GM12878 (cell line): ENCODE measurements around the gene TGDS. TPM values are rescaled to one million over a fixed set of nuclear protein-coding genes. Genes with fewer than 3 reads are reported as not detected.
A peak's percentile ranks its signal among the peaks of the same experiment; 100 is the strongest.

ENCODE experiments used
- ATAC-seq: fragments of 200-7000 bp; cut with Tn5 transposase; 3 replicates; pipeline ENCODE4 v1.9.1; 2020; ENCODE audit warnings: mild to moderate bottlenecking, moderate library complexity
- BruUV-seq: library from RNA; stranded (reverse); fragments of 400-500 nt; replicated peaks from 2 replicates; lab custom pipeline; 2021; lab: Mats Ljungman, UMichigan
- CTCF ChIA-PET: fragments of 300-600 bp; sonication (Branson Sonifier 250); formaldehyde crosslinking; extraction: SDS; loops from one replicate; lab custom pipeline; 2021; ENCODE audit warnings: inconsistent platforms; lab: Yijun Ruan, JAX
- POLR2A ChIA-PET: fragments of 350-600 bp; formaldehyde crosslinking; extraction: SDS; loops from one replicate; lab custom pipeline; 2021; ENCODE audit warnings: inconsistent platforms; lab: Charles Lee
- RAD21 ChIA-PET: fragments of 300-600 bp; sonication (Branson Sonifier 250); formaldehyde crosslinking; loops from one replicate; lab custom pipeline; 2023; ENCODE audit warnings: antibody characterized with exemption; ENCODE audit not compliant: unreplicated experiment; lab: Charles Lee
- SMC1A ChIA-PET: fragments of 300-600 bp; sonication (Branson Sonifier 250); formaldehyde crosslinking; loops from one replicate; lab custom pipeline; 2023; ENCODE audit not compliant: unreplicated experiment, uncharacterized antibody; lab: Charles Lee
- DNase-seq: peaks from one replicate; pipeline ENCODE4 v3.0.0-alpha.2; 2011; ENCODE audit warnings: low read depth, low spot score
- FAIRE-seq: peaks from 3 replicates; lab custom pipeline; 2011; peaks lifted over from hg19 to GRCh38; lab: Jason Lieb, UNC
- H2AFZ ChIP-seq: 2 replicates; pipeline ENCODE4 v1.6.0; 2011; ENCODE audit warnings: low read depth, low read length, control low read depth; ENCODE audit not compliant: control insufficient read depth
- H3K27ac ChIP-seq: 2 replicates; pipeline ENCODE4 v1.5.1; 2011; ENCODE audit warnings: control low read depth; ENCODE audit not compliant: control insufficient read depth, insufficient read depth
- H3K27me3 ChIP-seq, 2 experiments: replicated peaks in 1 of 2; 2 replicates each; pipeline versions ENCODE4 v1.6.0 to v1.6.1; 2011; ENCODE audit warnings: low read length in 1 of 2; ENCODE audit not compliant: control insufficient read depth in 2 of 2, insufficient read depth in 2 of 2
- H3K36me3 ChIP-seq, 2 experiments: 2 replicates each; pipeline ENCODE4 v1.5.1; 2011; ENCODE audit warnings: low read length in 1 of 2; ENCODE audit not compliant: control insufficient read depth in 2 of 2, insufficient read depth in 2 of 2
- H3K4me1 ChIP-seq: 2 replicates; pipeline ENCODE4 v1.6.1; 2011; ENCODE audit warnings: mild to moderate bottlenecking, low read length, moderate library complexity, mixed read lengths; ENCODE audit not compliant: control insufficient read depth, insufficient read depth
- H3K4me2 ChIP-seq: 2 replicates; pipeline ENCODE4 v1.6.0; 2011; ENCODE audit warnings: control low read depth; ENCODE audit not compliant: control insufficient read depth, insufficient read depth
- H3K4me3 ChIP-seq: fragments of 200-600 bp; sonication (generic); 2 replicates; pipeline ENCODE4 v1.5.1; 2016
- H3K79me2 ChIP-seq: 2 replicates; pipeline ENCODE4 v1.6.0; 2011; ENCODE audit warnings: low read length; ENCODE audit not compliant: control insufficient read depth, insufficient read depth
- H3K9ac ChIP-seq: 2 replicates; pipeline ENCODE4 v1.8.0; 2011; ENCODE audit warnings: low read length, control low read depth, mixed read lengths; ENCODE audit not compliant: control insufficient read depth, insufficient read depth
- H3K9me3 ChIP-seq: replicated peaks from 3 replicates; pipeline ENCODE4 v1.5.1; 2011; ENCODE audit warnings: mild to moderate bottlenecking, low read length; ENCODE audit not compliant: control insufficient read depth, insufficient read depth
- H4K20me1 ChIP-seq: 2 replicates; pipeline ENCODE4 v1.6.0; 2011; ENCODE audit not compliant: control insufficient read depth, insufficient read depth
- BHLHE40 ChIP-seq, 2 experiments: fragments of 450-650 bp in 1 of 2; IDR thresholded peaks; 2 replicates each; pipeline ENCODE4 v1.6.1; 2011 to 2017; ENCODE audit warnings: low read depth in 2 of 2, borderline replicate concordance in 1 of 2, improper control_type of control experiment in 1 of 2, low read length in 1 of 2, mild to moderate bottlenecking in 1 of 2
- CBX5 ChIP-seq: sonication (generic); IDR thresholded peaks from 2 replicates; pipeline ENCODE4 v1.6.1; 2016; ENCODE audit warnings: low read depth, moderate library complexity, mild to moderate bottlenecking, inconsistent platforms
- CHD2 ChIP-seq: IDR thresholded peaks from 2 replicates; pipeline ENCODE4 v1.6.1; 2011; ENCODE audit warnings: low read depth, low read length, improper control_type of control experiment, borderline replicate concordance
- CREM ChIP-seq: IDR thresholded peaks from 2 replicates; pipeline ENCODE4 v1.6.1; 2014; ENCODE audit warnings: antibody characterized with exemption, low read depth
- HDGF ChIP-seq: fragments of 450-650 bp; IDR thresholded peaks from 2 replicates; pipeline ENCODE4 v1.6.1; 2016; ENCODE audit warnings: antibody characterized with exemption
- IRF4 ChIP-seq: IDR thresholded peaks from 2 replicates; pipeline ENCODE4 v1.6.1; 2011; ENCODE audit warnings: low read depth, low read length
- JUND ChIP-seq: IDR thresholded peaks from 2 replicates; pipeline ENCODE4 v1.6.1; 2012; ENCODE audit warnings: low read depth, mild to moderate bottlenecking, low read length, improper control_type of control experiment, moderate library complexity
- KAT2A ChIP-seq: conservative IDR thresholded peaks from 2 replicates; pipeline ENCODE4 v1.6.1; 2011; ENCODE audit warnings: low read depth, low read length; ENCODE audit not compliant: control insufficient read depth
- PAX5 ChIP-seq: IDR thresholded peaks from 2 replicates; pipeline ENCODE4 v1.6.1; 2011; ENCODE audit warnings: low read depth, low read length, borderline replicate concordance
- PAX8 ChIP-seq: fragments of 450-650 bp; IDR thresholded peaks from 2 replicates; pipeline ENCODE4 v1.6.1; 2017; ENCODE audit warnings: mild to moderate bottlenecking, moderate library complexity
- PML ChIP-seq: IDR thresholded peaks from 2 replicates; pipeline ENCODE4 v1.6.1; 2012; ENCODE audit warnings: low read length, inconsistent platforms
- RAD21 ChIP-seq: IDR thresholded peaks from 2 replicates; pipeline ENCODE4 v1.6.1; 2011; ENCODE audit warnings: mild to moderate bottlenecking, low read depth, low read length, moderate library complexity; ENCODE audit not compliant: insufficient read depth
- RAD51 ChIP-seq: fragments of 450-650 bp; IDR thresholded peaks from 2 replicates; pipeline ENCODE4 v1.6.1; 2016; ENCODE audit warnings: moderate library complexity, mild to moderate bottlenecking, inconsistent platforms
- RBBP5 ChIP-seq: fragments of 200-600 bp; sonication (generic); conservative IDR thresholded peaks from 2 replicates; pipeline ENCODE4 v1.6.1; 2016
- SP1 ChIP-seq: IDR thresholded peaks from one replicate; pipeline ENCODE4 v1.6.1; 2011; ENCODE audit warnings: low read depth, low read length
- SPI1 ChIP-seq: IDR thresholded peaks from 2 replicates; pipeline ENCODE4 v1.6.1; 2011; ENCODE audit warnings: low read depth, mild to moderate bottlenecking, low read length, moderate library complexity, borderline replicate concordance; ENCODE audit not compliant: insufficient read depth
- SUPT20H ChIP-seq: IDR thresholded peaks from 2 replicates; pipeline ENCODE4 v1.6.1; 2011; ENCODE audit warnings: low read depth, mild to moderate bottlenecking, low read length, moderate library complexity, borderline replicate concordance; ENCODE audit not compliant: control insufficient read depth
- WGBS: methylation state at CpG from one replicate; pipeline ENCODE4 v1.1.6; 2016; ENCODE audit warnings: low lambda C conversion rate; ENCODE audit not compliant: insufficient replicate concordance, insufficient coverage; ENCODE audit errors: missing lambda C conversion rate; 5-methylcytosine and 5-hydroxymethylcytosine counted together
- in situ Hi-C: fragments of 300-500 bp; cut with MboI; formaldehyde crosslinking; loops from 9 replicates; pipeline ENCODE4 v1.14.3; 2018; ENCODE audit warnings: mixed read lengths
- intact Hi-C: fragments of 100-400 bp; cut with micrococcal nuclease; formaldehyde crosslinking; loops from one replicate; pipeline ENCODE4 v1.14.2; 2022; ENCODE audit not compliant: unreplicated experiment
- polyA plus RNA-seq, 11 experiments: library from polyadenylated mRNA; depleted of rRNA in 4 of 11; unstranded in 6 of 11; stranded (reverse) in 5 of 11; fragments of >200 nt; fragmentation: Nextera tagmentation in 4 of 11; fragmentation: Illumina TruSeq in 1 of 11; extraction: Ambion mirVana in 4 of 11; extraction: Trizol in 1 of 11; gene quantifications; 1 replicate in 1 of 11; 2 replicates in 10 of 11; pipeline versions ENCODE4 v1.2.1 to v1.2.3, GENCODE V29; 2011 to 2016; ENCODE audit warnings: inconsistent platforms in 2 of 11, missing spikeins in 2 of 11, low read depth in 1 of 11
- total RNA-seq, 4 experiments: library from RNA; depleted of rRNA in 3 of 4; stranded (reverse); fragments of >200 nt in 3 of 4; fragmentation: Illumina TruSeq in 1 of 4; extraction: Trizol in 1 of 4; gene quantifications; 2 replicates each; pipeline versions ENCODE4 v1.2.1 to v1.2.3, GENCODE V29; 2013 to 2021
- TF ChIP-seq, protein P1 (sequence below): fragments of 450-650 bp; formaldehyde crosslinking; IDR thresholded peaks from 2 replicates; pipeline ENCODE4 v1.5.0; 2022; ENCODE audit warnings: mild to moderate bottlenecking, missing genetic modification characterization
- TF ChIP-seq, protein P2 (sequence below): IDR thresholded peaks from 2 replicates; pipeline ENCODE4 v1.6.1; 2011; ENCODE audit warnings: borderline replicate concordance, low read depth, mild to moderate bottlenecking, moderate library complexity, mixed read lengths, low read length; ENCODE audit not compliant: insufficient read depth; ENCODE audit errors: extremely low read length

Gene TGDS
- total and polyA plus RNA-seq, 10 of the 15 experiments (the other 5 are each of a cell fraction or from before 2014, with no cell fraction given) = 13.1 to 44.3 (median 23.8) TPM

DNA sequence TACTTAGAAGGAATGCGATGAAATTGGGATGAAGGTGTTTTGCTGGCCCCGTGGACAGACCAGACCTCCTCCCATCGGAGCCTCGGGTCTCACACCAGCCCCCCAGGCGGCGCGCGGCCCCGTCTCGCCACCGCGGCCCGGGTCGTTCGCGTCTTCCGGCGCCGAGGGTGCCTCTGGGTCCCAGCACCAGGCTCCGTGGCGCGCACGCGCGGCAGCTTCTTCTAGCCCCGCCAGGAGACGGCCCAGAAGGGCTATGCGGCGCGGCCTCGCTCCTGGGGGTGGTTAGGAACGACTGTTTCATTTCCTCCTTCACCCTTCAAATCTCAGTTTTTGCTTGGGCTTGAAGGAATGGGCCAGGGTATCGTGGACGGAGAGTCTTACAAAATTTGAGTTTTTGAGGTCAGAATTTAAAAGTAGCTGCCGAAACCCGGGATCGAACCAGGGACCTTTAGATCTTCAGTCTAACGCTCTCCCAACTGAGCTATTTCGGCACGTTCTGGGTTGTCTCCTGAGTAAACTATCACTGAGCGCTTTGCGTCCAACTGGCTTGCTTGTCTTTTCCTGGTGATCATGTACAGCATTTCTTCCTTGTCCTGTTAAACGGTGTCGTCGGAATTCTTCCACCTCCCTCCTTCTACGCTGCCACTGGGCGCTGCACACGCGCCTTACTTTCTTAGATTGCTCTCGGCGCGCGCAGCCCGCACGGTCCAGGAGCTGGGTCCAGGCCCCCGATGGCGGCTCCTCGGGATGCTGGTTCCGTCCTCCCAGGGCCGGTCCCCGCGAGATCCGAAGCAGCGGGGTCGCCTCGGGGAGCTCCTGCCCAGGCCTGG is 46.5 kb downstream of the TGDS start:
- Histone ChIP-seq H3K4me3 (peak overlapping the region; percentile 83), H3K9ac (peak overlapping the region; percentile 83), H3K4me2 (peak overlapping the region; percentile 97), H3K27ac (peak overlapping the region; percentile 92), H3K27me3 (no peaks in the 10 kb centered on the region), H4K20me1 (no peaks in the 10 kb centered on the region), H3K79me2 (no peaks in the 10 kb centered on the region; the same call in 1 of the 2 replicates), H3K36me3 (no peaks in the 10 kb centered on the region), H3K4me1 (no peaks in the 10 kb centered on the region), H2AFZ (peak overlapping the region; percentile 98), H3K9me3 (no peaks in the 10 kb centered on the region)
- CTCF ChIA-PET = interaction anchor here (0.7 to 3.5 kb wide), 10 partner anchors 11 to 418 kb away, joined by 3 to 21 read pairs (median 4); partner anchors contain the start of gene TGDS
- intact Hi-C loops = loop anchor here (1.0 kb wide), 2 partner anchors 46 to 52 kb away; partner anchors contain the start of gene GPR180
- 1% methylated on average over 64 of the region's 66 CpGs for WGBS
- in situ Hi-C loops = no loop called here
- POLR2A ChIA-PET = interaction anchor here (0.6 to 3.9 kb wide), 7 partner anchors 43 to 120 kb away, joined by 3 to 22 read pairs (median 4); partner anchors contain the start of genes GPR180 and TGDS
- FAIRE-seq (peak; percentile 75), ATAC-seq (peak; percentile 96), DNase-seq (peak; percentile 93)
- BruUV-seq = TSS peak; percentile 96
- RAD21 ChIA-PET = interaction anchor here (0.8 to 4.3 kb wide), 9 partner anchors 10 to 113 kb away, joined by 3 to 34 read pairs (median 5); partner anchors contain the start of gene TGDS
- SMC1A ChIA-PET = interaction anchor here (0.7 to 2.9 kb wide), 12 partner anchors 7 to 71 kb away, joined by 3 to 11 read pairs (median 5); partner anchors contain the start of gene TGDS
- peak; percentile 75 for TF ChIP-seq SPI1
- 0 out of 2 replicates have a peak, but pooled peaks have one; percentile 32 for TF ChIP-seq CHD2
- no peak for TF ChIP-seq SUPT20H
- TF ChIP-seq IRF4 = no peak
- no peak for TF ChIP-seq PAX8
- TF ChIP-seq HDGF = no peak
- TF ChIP-seq BHLHE40 (IDR thresholded peaks at IDR 0.05; ENCODE audit: borderline replicate concordance in 1 of 2, low read depth in 2 of 2, low read length in 1 of 2) = peak; percentile 90 to 94
- no peak for TF ChIP-seq RAD21
- peak; percentile 15; the same call in 1 of the 2 replicates for TF ChIP-seq JUND
- TF ChIP-seq RBBP5 = no peak
- no peak for TF ChIP-seq KAT2A
- TF ChIP-seq, protein P1, sequence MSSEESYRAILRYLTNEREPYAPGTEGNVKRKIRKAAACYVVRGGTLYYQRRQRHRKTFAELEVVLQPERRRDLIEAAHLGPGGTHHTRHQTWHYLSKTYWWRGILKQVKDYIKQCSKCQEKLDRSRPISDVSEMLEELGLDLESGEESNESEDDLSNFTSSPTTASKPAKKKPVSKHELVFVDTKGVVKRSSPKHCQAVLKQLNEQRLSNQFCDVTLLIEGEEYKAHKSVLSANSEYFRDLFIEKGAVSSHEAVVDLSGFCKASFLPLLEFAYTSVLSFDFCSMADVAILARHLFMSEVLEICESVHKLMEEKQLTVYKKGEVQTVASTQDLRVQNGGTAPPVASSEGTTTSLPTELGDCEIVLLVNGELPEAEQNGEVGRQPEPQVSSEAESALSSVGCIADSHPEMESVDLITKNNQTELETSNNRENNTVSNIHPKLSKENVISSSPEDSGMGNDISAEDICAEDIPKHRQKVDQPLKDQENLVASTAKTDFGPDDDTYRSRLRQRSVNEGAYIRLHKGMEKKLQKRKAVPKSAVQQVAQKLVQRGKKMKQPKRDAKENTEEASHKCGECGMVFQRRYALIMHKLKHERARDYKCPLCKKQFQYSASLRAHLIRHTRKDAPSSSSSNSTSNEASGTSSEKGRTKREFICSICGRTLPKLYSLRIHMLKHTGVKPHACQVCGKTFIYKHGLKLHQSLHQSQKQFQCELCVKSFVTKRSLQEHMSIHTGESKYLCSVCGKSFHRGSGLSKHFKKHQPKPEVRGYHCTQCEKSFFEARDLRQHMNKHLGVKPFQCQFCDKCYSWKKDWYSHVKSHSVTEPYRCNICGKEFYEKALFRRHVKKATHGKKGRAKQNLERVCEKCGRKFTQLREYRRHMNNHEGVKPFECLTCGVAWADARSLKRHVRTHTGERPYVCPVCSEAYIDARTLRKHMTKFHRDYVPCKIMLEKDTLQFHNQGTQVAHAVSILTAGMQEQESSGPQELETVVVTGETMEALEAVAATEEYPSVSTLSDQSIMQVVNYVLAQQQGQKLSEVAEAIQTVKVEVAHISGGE = no peak
- TF ChIP-seq, protein P2, sequence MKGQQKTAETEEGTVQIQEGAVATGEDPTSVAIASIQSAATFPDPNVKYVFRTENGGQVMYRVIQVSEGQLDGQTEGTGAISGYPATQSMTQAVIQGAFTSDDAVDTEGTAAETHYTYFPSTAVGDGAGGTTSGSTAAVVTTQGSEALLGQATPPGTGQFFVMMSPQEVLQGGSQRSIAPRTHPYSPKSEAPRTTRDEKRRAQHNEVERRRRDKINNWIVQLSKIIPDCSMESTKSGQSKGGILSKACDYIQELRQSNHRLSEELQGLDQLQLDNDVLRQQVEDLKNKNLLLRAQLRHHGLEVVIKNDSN = no peak
- no peak for TF ChIP-seq PML
- no peak for TF ChIP-seq RAD51
- TF ChIP-seq CREM = 0 out of 2 replicates have a peak, but pooled peaks have one; percentile 32
- no peak for TF ChIP-seq PAX5
- TF ChIP-seq CBX5 = 0 out of 2 replicates have a peak, but pooled peaks have one; percentile 82
- TF ChIP-seq SP1 = no peak
